HPDE6-E6E7 (cell line): Measurements from ENCODE around the gene KCNH1.

Experiments used
- DNase-seq: peaks from one replicate; pipeline ENCODE4 v3.0.0; 2011; ENCODE audit warnings: missing footprints; ENCODE audit errors: extremely low spot score

KCNH1 gene

GRCh38 chr1:210920258-210920657 lies 213.7 kb downstream of the KCNH1 start:
- DNase-seq = no peak

GRCh38 chr1:210918893-210919292 lies 215.1 kb downstream of the KCNH1 start:
- no peak for DNase-seq

- DNase-seq = no peak
Observed at GRCh38 chr1:210917560-210918169, 216.3 kb downstream of the KCNH1 start.

- no peak for DNase-seq
Observed at GRCh38 chr1:210916548-210916947, 217.4 kb downstream of the KCNH1 start.

GRCh38 chr1:210915890-210916507 lies 217.9 kb downstream of the KCNH1 start:
- DNase-seq = no peak

- DNase-seq = no peak
Observed at GRCh38 chr1:210912752-210913151, 221.2 kb downstream of the KCNH1 start.

GRCh38 chr1:210910020-210910575 lies 223.8 kb downstream of the KCNH1 start:
- no peak for DNase-seq

- DNase-seq = no peak
Observed at GRCh38 chr1:210908791-210909190, 225.2 kb downstream of the KCNH1 start.

GRCh38 chr1:210908257-210908656 lies 225.7 kb downstream of the KCNH1 start:
- DNase-seq = no peak

- no peak for DNase-seq
Observed at GRCh38 chr1:210907251-210907805, 226.6 kb downstream of the KCNH1 start.

- no peak for DNase-seq
Observed at GRCh38 chr1:210905944-210906453, 227.9 kb downstream of the KCNH1 start.

- no peak for DNase-seq
Observed at GRCh38 chr1:210905365-210905904, 228.5 kb downstream of the KCNH1 start.

GRCh38 chr1:210901981-210902770 lies 231.8 kb downstream of the KCNH1 start:
- no peak for DNase-seq

GRCh38 chr1:210900820-210901219 lies 233.1 kb downstream of the KCNH1 start:
- DNase-seq = no peak

GRCh38 chr1:210900079-210900478 lies 233.9 kb downstream of the KCNH1 start:
- no peak for DNase-seq

- no peak for DNase-seq
Observed at GRCh38 chr1:210899676-210900075, 234.3 kb downstream of the KCNH1 start.

GRCh38 chr1:210898473-210898872 lies 235.5 kb downstream of the KCNH1 start:
- DNase-seq = no peak

- DNase-seq = no peak
Observed at GRCh38 chr1:210883821-210884220, 250.1 kb downstream of the KCNH1 start.

GRCh38 chr1:210882414-210883221 lies 251.3 kb downstream of the KCNH1 start:
- DNase-seq = peak; percentile 35

- no peak for DNase-seq
Observed at GRCh38 chr1:210878564-210878963, 255.4 kb downstream of the KCNH1 start.

GRCh38 chr1:210876275-210876674 lies 257.7 kb downstream of the KCNH1 start:
- DNase-seq = no peak
